Natural killer cell (primary cell): ENCODE data around the gene FBXO47. TPM values are rescaled to one million over a fixed set of nuclear protein-coding genes. Genes with fewer than 3 reads are reported as not detected.

Experiments
- ATAC-seq, 3 donors: fragments of 150-1000 bp in 2 of 3; fragments of 200-7000 bp in 1 of 3; cut with Tn5 transposase; 1 replicate in 1 of 3; 2 replicates in 2 of 3; pipeline ENCODE4 v1.10.0; 2021; ENCODE audit warnings: mild to moderate bottlenecking in 2 of 3, moderate library complexity in 2 of 3
- DNase-seq, 2 donors: peaks; one replicate each; pipeline versions ENCODE4 v3.0.0 to v3.0.0-alpha.2; 2013 to 2021; ENCODE audit warnings: mixed read lengths in 1 of 2
- H3K27ac ChIP-seq: one replicate; pipeline ENCODE4 v1.5.1; 2013; ENCODE audit warnings: mild to moderate bottlenecking, low read length
- H3K27me3 ChIP-seq: one replicate; pipeline ENCODE4 v1.6.1; 2013; ENCODE audit warnings: low read length; ENCODE audit not compliant: control insufficient read depth, insufficient read depth
- H3K36me3 ChIP-seq: one replicate; pipeline ENCODE4 v1.6.1; 2013; ENCODE audit warnings: low read length; ENCODE audit not compliant: control insufficient read depth, insufficient read depth
- H3K4me1 ChIP-seq: one replicate; pipeline ENCODE4 v1.6.1; 2013; ENCODE audit warnings: low read length; ENCODE audit not compliant: control insufficient read depth, insufficient read depth
- H3K4me3 ChIP-seq: one replicate; pipeline ENCODE4 v1.5.1; 2013; ENCODE audit warnings: low read length
- H3K9me3 ChIP-seq: one replicate; pipeline ENCODE4 v1.6.1; 2013; ENCODE audit warnings: low read length; ENCODE audit not compliant: control insufficient read depth, insufficient read depth
- H3K27ac Mint-ChIP-seq, 2 donors: one replicate each; pipeline ENCODE4 v1.8.0; 2022; ENCODE audit warnings: mild to moderate bottlenecking in 2 of 2, mixed read lengths in 2 of 2, moderate library complexity in 1 of 2
- H3K27me3 Mint-ChIP-seq, 2 donors: one replicate each; pipeline ENCODE4 v1.8.0; 2022; ENCODE audit warnings: low read depth in 2 of 2, mixed read lengths in 2 of 2
- H3K36me3 Mint-ChIP-seq: one replicate; pipeline ENCODE4 v1.8.0; 2022; ENCODE audit warnings: mixed read lengths
- H3K4me1 Mint-ChIP-seq, 2 donors: one replicate each; pipeline ENCODE4 v1.8.0; 2022; ENCODE audit warnings: mixed read lengths in 2 of 2
- H3K4me3 Mint-ChIP-seq: one replicate; pipeline ENCODE4 v1.8.0; 2022; ENCODE audit warnings: mild to moderate bottlenecking, moderate library complexity, mixed read lengths
- H3K9me3 Mint-ChIP-seq, 2 donors: one replicate each; pipeline ENCODE4 v1.8.0; 2022; ENCODE audit warnings: mixed read lengths in 2 of 2
- CTCF ChIP-seq: fragments of 200-600 bp; IDR thresholded peaks from one replicate; pipeline ENCODE4 v1.8.0; 2022; ENCODE audit warnings: antibody characterized with exemption
- WGBS: methylation state at CpG from one replicate; pipeline ENCODE4 v1.1.7; 2013; ENCODE audit warnings: missing lambda C conversion rate; ENCODE audit not compliant: insufficient coverage; 5-methylcytosine and 5-hydroxymethylcytosine counted together
- intact Hi-C: fragments of 100-400 bp; cut with micrococcal nuclease; formaldehyde crosslinking; loops from one replicate; pipeline ENCODE4 v1.14.2; 2022
- total RNA-seq, 4 donors: library from RNA; stranded (reverse); fragments of 120-200 nt in 1 of 4; gene quantifications; one replicate each; pipeline versions ENCODE4 v1.2.3 to v1.2.4, GENCODE V29; 2013 to 2022

The FBXO47 gene
- total RNA-seq, 3 donors from 2014 or later (not counting 1 experiment from before 2014, with no cell fraction given), result not detected

GRCh38 chr17:38910325-38910724, 56.9 kb downstream of the FBXO47 start:
- Histone ChIP-seq H3K27me3 (no peaks in the 10 kb centered on the region), H3K4me3 (no peak overlapping the region), H3K9me3 (no peaks in the 10 kb centered on the region), H3K36me3 (peaks cover 42% of the 10 kb centered on the region), H3K4me1 (peaks cover 89% of the 10 kb centered on the region), H3K27ac (no peak overlapping the region)
- Mint-ChIP-seq H3K27ac (peak overlapping the region; percentile 81 to 84), H3K27me3 (no peaks in the 10 kb centered on the region), H3K4me3 (no peak overlapping the region), H3K4me1 (peaks cover 45 to 76% of the 10 kb centered on the region in 2 donors), H3K36me3 (no peaks in the 10 kb centered on the region), H3K9me3 (no peaks in the 10 kb centered on the region)
- WGBS, result 84% methylated on average over 5 of the region's 5 CpGs
- no peak for TF ChIP-seq CTCF
- intact Hi-C loops, result no loop called here
- ATAC-seq, result no peak
- no peak for DNase-seq

GRCh38 chr17:38908676-38909181, 58.5 kb downstream of the FBXO47 start:
- intact Hi-C loops, result no loop called here
- Mint-ChIP-seq H3K36me3 (no peaks in the 10 kb centered on the region), H3K4me3 (no peak overlapping the region), H3K9me3 (no peaks in the 10 kb centered on the region), H3K27ac (peak overlapping the region; percentile 66 to 81), H3K4me1 (peaks cover 33 to 69% of the 10 kb centered on the region in 2 donors), H3K27me3 (no peaks in the 10 kb centered on the region)
- H3K36me3 ChIP-seq, result peaks cover 35% of the 10 kb centered on the region
- DNase-seq (peak in 1 of 2 donors; percentile 36), ATAC-seq (peak in 1 of 3 donors; percentile 22)
- no peaks in the 10 kb centered on the region for H3K27me3 ChIP-seq
- WGBS, result 73% methylated on average over 8 of the region's 8 CpGs
- H3K9me3 ChIP-seq, result no peaks in the 10 kb centered on the region
- TF ChIP-seq CTCF, result no peak
- H3K4me1 ChIP-seq, result peaks cover 73% of the 10 kb centered on the region
- no peak overlapping the region for H3K4me3 ChIP-seq
- peak overlapping the region; percentile 6 for H3K27ac ChIP-seq

- no peak for TF ChIP-seq CTCF
- ATAC-seq (no peak), DNase-seq (no peak)
- intact Hi-C loops, result no loop called here
- Histone ChIP-seq H3K36me3 (peaks cover 38% of the 10 kb centered on the region), H3K4me3 (no peak overlapping the region), H3K9me3 (no peaks in the 10 kb centered on the region), H3K4me1 (peaks cover 72% of the 10 kb centered on the region), H3K27me3 (no peaks in the 10 kb centered on the region), H3K27ac (peak overlapping the region; percentile 6)
- H3K27me3 Mint-ChIP-seq, result no peaks in the 10 kb centered on the region
- H3K4me3 Mint-ChIP-seq, result no peak overlapping the region
- no peaks in the 10 kb centered on the region for H3K36me3 Mint-ChIP-seq
- WGBS, result 89% methylated on average over 15 of the region's 15 CpGs
- peaks cover 32 to 69% of the 10 kb centered on the region in 2 donors for H3K4me1 Mint-ChIP-seq
- no peaks in the 10 kb centered on the region for H3K9me3 Mint-ChIP-seq
- peak overlapping the region; percentile 79 to 81 for H3K27ac Mint-ChIP-seq
Measured at GRCh38 chr17:38907930-38908675, 59.1 kb downstream of the FBXO47 start.
